Kidney glomerular epithelial cell (primary cell): ENCODE measurements around the gene PDS5A.
"Not testable (repeated sequence)": the region's sequence is repeated elsewhere in the genome, so short reads cannot be mapped to it uniquely, and the experiment has no call there.

Experiments
- DNase-seq: peaks from one replicate; lab custom pipeline; 2025; lab: John Stamatoyannopoulos, UW

Gene PDS5A

GRCh38 chr4:39899291-39899690 is 78.4 kb downstream of the PDS5A start:
- no peak for DNase-seq

GRCh38 chr4:39898015-39898414 is 79.7 kb downstream of the PDS5A start:
- no peak for DNase-seq

GRCh38 chr4:39893693-39894072 is 84.0 kb downstream of the PDS5A start:
- DNase-seq, result no peak

- DNase-seq, result no peak
These were observed 84.6 kb downstream of the PDS5A start for GRCh38 chr4:39892988-39893692.

- no peak for DNase-seq
These were observed 88.5 kb downstream of the PDS5A start for GRCh38 chr4:39889226-39889625.

GRCh38 chr4:39888541-39888940 is 89.2 kb downstream of the PDS5A start:
- DNase-seq, result no peak

- DNase-seq, result peak; percentile 1
These were observed 94.1 kb downstream of the PDS5A start for GRCh38 chr4:39883646-39884045.

- no peak for DNase-seq
These were observed 95.9 kb downstream of the PDS5A start for GRCh38 chr4:39881789-39882188.

- no peak for DNase-seq
These were observed 99.7 kb downstream of the PDS5A start for GRCh38 chr4:39877971-39878370.

- DNase-seq, result no peak
These were observed 103.9 kb downstream of the PDS5A start for GRCh38 chr4:39873823-39874222.

GRCh38 chr4:39865280-39865679 is 112.4 kb downstream of the PDS5A start:
- DNase-seq, result no peak

- no peak for DNase-seq
These were observed 113.3 kb downstream of the PDS5A start for GRCh38 chr4:39864391-39864790.

GRCh38 chr4:39860804-39861203 is 116.9 kb downstream of the PDS5A start:
- DNase-seq, result no peak

- DNase-seq, result peak; percentile 22
These were observed 121.7 kb downstream of the PDS5A start for GRCh38 chr4:39855909-39856512.

GRCh38 chr4:39852636-39853035 is 125.1 kb downstream of the PDS5A start:
- DNase-seq, result no peak

- DNase-seq, result no peak
These were observed 127.0 kb downstream of the PDS5A start for GRCh38 chr4:39850727-39851126.

- DNase-seq, result no peak
These were observed 131.0 kb downstream of the PDS5A start for GRCh38 chr4:39846705-39847104.

- no peak for DNase-seq
These were observed 131.6 kb downstream of the PDS5A start for GRCh38 chr4:39846120-39846519.

GRCh38 chr4:39841894-39842293 is 135.8 kb downstream of the PDS5A start:
- DNase-seq, result no peak

GRCh38 chr4:39840516-39840915 is 137.2 kb downstream of the PDS5A start:
- DNase-seq, result not testable (repeated sequence)

- no peak for DNase-seq
These were observed 137.7 kb downstream of the PDS5A start for GRCh38 chr4:39840027-39840426.

GRCh38 chr4:39838431-39838830 is 139.3 kb downstream of the PDS5A start:
- DNase-seq, result not testable (repeated sequence)

- DNase-seq, result no peak
These were observed 143.4 kb downstream of the PDS5A start for GRCh38 chr4:39834269-39834668.

- DNase-seq, result no peak
These were observed 151.9 kb downstream of the PDS5A start for GRCh38 chr4:39825741-39826231.
